ENCODE measurements around the gene HNRNPUL1.
"Not testable (repeated sequence)": the region's sequence is repeated elsewhere in the genome, so short reads cannot be mapped to it uniquely, and the experiment has no call there.

The HNRNPUL1 gene

DNA sequence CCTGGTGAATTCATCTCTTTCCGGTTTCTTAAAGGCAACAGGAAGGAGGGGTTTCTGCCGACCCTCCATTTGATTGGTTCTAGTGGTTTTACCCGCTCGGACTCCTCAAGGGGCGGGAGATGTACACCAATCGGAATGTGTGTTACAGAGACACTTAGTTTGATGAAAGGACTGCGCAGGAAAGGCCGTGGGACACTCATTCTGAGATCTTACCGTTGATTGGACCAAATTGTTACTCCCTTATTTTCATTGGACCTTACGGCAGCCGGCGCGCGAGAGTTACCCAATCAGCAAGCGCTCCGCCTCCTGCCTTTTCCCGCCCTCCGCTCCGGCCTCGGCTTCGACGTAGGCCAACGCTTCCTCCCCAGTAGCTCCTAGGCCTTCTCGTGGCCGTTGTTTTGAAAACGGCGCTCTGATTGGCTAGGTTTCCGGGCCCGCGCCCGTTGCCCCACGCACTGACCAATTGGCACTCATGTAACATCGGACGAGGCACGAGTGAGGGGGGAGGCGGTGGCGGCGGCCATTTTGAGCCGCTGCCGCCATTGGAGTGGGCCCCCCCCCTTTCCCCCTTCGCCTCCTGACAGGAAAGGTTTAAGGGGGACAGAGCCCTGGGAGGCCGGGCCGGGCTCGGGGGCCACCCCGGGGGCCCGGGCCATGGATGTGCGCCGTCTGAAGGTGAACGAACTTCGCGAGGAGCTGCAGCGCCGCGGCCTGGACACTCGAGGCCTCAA lies at the start of gene HNRNPUL1:
Gene HNRNPUL1, plus strand, starts transcription at position 523 of the 731 bp plus-strand sequence. Its CDS starts 132 bp downstream, at position 655.
- peak; percentile 98 to 99 for DNase-seq (ENCODE audit: low read depth in 2 of 2)

DNA sequence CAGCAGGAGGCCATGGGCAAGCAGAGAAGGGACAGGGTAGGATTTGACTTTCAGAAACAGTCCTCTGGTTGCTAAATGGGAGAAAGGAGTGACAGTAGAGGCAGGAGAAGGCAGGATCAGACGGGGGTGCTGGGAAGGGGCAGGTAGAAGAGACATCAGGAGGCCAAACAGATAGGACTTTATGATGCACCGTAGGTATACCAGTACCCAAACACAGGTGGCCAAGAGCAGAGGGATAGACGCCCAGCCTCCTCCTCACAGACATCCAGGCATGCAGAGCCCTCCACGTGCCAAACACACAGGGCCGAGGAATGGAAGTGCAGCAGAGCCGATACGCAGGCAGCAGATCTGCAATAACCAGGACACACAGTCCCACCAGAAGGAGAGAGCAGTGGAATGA lies 46.4 kb upstream of the HNRNPUL1 start:
- DNase-seq (ENCODE audit: low read depth in 2 of 2), result no peak

DNA sequence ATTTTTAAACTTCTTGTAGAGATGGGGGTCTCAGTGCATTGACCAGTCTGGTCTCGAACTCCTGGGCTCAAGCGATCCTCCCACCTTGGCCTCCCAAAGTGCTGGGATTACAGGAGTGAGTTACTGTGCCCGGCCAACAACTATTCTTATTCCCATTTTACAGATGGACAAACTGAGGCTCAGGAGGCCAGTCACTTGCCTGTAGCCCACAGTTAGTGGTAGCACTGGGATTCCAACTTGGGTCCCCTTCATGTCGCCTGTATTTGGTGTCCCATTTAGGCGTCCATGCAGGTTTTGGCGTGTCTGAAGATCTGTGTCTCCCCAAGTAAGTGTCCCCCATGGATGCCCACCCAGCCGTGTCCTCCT lies 45.9 kb upstream of the HNRNPUL1 start:
- DNase-seq (ENCODE audit: low read depth in 2 of 2), result no peak

DNA sequence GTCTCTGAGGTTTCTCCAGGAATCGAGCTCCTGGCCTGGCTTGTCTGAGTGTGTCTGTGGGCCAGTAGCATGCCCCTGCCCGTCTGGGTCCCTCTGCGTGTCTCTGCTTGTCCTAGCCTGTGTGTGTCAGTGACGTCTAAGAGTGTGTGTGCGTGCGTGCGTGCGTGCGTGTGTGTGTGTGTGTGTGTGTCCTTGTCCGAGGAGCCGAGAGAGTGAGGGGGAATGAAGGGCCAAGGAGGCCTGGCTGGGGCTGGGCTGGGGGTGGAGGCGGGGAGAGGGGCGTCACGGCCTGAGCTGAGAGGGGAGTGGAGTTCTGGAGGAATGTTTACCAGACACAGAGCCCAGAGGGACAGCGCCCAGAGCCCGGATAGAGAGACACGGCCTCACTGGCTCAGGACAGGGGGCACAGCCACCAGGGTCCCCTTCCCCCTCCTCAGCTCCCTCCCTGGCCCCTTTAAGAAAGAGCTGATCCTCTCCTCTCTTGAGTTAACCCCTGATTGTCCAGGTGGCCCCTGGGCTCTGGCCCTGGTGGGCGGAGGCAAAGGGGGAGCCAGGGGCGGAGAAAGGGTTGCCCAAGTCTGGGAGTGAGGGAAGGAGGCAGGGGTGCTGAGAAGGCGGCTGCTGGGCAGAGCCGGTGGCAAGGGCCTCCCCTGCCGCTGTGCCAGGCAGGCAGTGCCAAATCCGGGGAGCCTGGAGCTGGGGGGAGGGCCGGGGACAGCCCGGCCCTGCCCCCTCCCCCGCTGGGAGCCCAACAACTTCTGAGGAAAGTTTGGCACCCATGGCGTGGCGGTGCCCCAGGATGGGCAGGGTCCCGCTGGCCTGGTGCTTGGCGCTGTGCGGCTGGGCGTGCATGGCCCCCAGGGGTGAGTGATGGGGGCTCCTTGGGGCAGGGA lies 45.3 kb upstream of the HNRNPUL1 start, which contains the start of gene AXL:
Gene AXL, plus strand, starts transcription at position 609 of the 893 bp plus-strand sequence. Its CDS starts 170 bp downstream, at position 779.
- no peak for DNase-seq (ENCODE audit: low read depth in 2 of 2)

DNA sequence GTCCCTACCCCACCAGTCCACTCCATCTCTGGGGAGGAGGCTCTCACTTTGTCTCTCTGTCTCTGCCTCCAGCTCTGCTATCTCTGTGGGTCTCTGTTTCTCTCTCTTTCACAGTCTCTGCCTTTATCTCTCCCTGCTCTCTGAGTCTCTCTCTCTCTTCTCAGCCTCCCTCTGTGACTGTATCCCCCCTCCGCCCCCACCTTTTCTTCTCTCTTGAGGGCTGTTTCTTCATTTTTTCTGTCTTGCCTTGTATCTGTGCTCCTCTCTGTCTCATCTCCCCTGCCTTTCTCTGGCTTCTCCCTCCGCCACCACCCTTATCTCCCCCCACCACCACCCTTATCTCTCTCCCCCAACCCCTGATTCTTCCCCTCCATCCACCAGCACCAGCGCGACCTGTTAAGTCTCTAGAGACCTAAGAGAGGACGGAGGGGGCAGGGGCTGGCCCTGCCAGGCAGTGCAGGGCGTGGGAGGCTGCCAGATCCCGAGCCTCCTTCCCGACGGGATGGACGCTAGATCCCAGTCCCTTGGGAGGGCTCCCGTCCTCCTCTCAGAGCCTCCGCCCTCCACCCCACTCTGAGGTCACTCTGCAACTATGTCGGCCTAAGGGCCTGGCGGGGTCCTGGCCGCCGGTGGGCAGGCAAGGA lies 44.1 kb upstream of the HNRNPUL1 start:
- no peak for DNase-seq (ENCODE audit: low read depth in 2 of 2)

DNA sequence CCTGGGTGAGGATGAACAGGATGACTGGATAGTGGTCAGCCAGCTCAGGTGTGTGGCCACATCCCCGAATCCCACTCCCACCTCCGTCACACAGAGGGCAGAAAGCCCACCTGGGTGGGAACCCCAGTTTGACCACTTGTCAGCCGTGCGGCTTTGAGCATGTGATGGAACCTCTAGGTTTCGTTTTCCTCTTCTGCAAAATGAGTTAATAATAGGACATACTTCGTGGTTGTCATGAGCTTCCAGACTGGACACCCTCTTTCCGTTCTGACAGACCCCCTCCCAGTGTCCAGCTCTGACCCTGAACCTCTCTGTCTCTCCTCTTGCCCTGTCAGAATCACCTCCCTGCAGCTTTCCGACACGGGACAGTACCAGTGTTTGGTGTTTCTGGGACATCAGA lies 43.4 kb upstream of the HNRNPUL1 start:
- DNase-seq (ENCODE audit: low read depth in 2 of 2), result no peak

DNA sequence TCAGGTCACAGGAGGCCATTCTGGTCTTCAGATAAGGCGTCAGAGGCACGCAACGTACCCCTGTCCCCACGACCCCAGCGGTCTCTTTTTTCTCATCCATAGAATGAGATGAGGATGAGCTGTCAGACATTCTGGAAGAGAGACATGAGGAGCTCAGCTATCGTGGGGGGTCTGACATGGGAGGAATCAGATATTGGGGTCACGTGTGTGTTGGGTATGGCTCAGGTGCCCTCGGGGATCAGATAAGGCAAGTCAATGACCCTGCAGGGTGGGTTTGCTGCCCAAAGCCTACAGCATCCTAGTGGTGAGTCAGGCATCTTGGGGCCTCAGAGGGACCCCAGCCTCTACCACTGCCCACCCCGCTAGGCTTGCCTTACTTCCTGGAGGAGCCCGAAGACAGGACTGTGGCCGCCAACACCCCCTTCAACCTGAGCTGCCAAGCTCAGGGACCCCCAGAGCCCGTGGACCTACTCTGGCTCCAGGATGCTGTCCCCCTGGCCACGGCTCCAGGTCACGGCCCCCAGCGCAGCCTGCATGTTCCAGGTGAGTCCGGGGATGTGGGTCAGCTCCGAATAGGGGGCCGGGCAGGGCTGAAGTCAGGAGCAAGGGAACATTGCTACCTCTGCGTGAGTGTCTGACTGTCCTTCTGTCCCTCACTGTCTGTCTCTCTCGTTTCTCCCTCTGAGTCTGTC lies 42.5 kb upstream of the HNRNPUL1 start:
- DNase-seq (ENCODE audit: low read depth in 2 of 2), result no peak

DNA sequence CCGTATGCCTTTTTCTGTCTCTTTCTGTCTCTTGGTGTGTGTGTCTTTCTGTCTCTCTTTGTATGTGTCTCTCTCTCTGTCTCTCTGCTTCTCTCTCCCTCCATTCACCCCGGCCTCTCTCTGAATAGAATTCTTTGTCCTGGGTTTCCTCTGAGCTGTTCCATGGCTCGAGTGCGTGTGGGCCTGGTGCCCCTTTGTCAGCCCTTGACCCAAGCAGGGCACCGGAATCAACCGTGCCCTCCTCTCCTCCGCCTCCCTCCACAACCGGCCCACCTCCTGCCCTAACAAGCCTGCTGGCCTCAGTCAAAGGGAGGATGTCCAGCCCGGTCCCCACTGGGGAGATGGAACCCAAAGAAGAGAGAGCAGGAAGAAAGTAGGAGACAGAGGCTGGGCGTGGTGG lies 41.9 kb upstream of the HNRNPUL1 start:
- DNase-seq (ENCODE audit: low read depth in 2 of 2), result no peak

DNA sequence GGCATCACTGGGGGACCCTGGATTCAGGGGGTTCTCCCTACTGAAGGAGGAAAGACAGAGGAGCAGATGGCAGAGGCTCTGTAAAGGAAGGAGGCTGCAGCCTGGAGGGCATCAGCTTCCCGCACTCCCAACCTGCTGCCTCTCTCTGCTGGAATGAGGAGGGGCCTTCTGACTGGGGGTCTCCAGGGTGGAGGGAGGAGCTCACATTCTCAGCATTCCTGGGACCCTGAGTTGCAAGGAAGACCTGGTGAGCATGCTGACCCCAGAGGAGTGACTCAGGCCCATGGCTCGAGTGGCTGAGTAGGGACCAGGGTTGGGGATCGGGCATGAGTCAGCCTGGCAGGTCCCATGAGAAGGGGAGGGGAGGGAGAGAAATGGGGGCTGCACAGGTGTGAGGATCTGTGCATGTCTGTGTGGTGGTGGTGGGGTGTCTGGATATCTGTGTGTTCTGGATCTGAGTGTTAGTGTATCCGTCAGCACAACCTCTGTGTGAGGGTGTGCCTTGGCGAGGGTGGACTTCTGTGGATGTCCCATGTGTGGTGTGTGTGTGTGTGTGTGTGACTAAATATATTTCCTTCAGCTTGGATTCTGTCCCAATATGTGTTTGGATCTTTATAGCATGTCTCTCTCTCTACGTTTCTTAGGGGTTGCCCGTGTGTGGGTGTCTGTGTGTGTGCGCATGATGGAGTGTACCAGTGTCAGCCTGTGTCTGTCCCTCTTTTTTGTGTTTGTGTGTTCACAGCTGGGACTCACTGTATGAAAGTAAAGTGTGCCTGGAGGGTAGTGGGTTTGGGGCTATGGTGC lies 40.5 kb upstream of the HNRNPUL1 start:
- no peak for DNase-seq (ENCODE audit: low read depth in 2 of 2)

DNA sequence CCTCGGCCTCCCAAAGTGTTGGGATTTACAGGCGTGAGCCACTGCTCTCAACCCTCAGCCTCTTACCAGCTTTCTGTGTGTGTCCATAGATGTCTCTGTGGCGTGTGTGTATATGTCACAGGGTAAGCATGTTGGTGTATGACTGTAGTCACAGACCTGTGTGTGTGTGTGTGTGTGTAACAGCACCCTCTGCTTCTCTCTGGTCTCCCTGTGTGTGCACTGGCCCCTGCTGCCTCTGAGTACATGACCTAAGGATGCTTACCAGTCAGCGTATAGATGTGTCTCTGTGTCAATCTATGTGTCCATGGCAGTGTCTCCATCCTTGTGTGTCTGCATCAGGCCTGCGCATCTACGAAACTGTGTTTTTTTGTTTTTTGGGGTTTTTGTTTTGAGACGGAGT lies 39.5 kb upstream of the HNRNPUL1 start:
- DNase-seq (ENCODE audit: low read depth in 2 of 2), result no peak

DNA sequence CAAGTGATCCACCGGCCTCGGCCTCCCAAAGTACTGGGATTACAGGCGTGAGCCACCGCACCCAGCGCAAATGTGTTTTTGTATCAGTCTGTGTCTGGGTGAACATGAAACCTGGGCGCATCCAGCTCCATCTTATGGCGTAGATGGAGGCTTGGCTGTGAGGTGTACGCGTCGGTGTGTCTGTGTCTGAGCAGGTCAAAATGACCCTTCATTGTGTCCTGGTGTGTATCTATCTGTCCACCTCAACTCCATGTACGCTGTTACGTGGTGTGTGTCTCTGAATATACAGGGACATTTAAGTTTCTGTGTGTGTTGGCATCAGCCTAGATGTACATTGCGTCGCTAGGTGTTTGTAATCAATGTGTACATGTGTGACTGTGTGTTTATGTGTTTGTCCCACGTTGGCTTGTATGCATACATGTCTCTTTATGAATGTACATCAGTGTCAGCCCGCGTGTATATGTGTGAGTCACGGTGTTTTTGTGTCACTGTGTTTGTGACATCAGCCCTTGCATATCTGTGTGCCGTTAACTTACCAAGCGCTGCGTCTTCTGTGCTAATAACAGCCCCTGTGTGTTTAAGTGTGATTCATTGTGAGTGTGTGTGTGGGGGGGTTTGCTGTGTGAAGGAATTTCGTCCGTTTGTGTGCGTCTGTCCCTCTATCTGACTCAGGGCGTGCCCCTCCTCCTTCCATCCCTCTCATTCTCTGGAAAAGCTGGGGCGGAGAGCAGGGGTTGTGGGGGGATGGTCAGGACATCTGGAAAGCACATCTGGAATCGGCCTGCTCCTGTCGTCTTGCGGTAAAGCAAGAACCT lies 38.7 kb upstream of the HNRNPUL1 start:
- no peak for DNase-seq (ENCODE audit: low read depth in 2 of 2)

DNA sequence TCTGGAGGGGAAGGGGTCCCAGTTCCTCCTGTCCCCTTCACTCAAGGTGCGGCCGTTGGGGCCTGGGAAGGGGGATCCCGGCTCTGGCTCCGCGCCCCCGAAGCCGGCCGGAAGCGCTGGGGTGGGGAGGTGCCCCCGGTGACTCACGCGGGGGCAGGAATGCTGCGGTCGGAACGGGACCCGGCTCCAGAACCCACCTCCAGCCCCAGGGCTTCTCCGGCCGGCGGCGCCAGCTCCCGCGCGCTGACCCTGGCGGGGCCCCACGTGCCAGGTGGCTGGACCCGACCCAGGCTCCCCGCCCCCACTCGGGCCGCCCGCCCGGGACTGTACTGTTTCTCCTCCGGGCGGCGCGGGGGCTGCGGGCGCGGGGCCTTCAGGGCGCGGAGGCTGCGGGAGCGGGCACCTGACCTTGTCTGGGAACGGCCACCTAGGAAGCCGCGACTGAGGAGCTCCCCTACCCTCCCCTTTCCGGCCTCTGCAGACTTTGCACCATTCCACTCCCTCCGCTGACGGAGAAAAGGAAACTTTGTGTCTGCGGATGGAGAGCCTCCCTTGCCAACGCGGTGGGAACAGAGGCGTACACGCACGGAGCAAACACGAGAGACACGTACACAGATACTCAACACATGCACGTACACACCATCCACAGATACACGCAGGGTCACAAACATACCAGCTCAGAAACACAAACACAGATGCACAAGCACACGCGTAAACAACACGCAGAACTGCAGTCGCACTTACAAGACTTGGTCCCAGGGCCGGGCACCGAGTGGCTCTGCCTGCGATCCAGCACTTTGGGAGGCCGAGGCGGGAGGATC lies 37.9 kb upstream of the HNRNPUL1 start:
- peak in 1 of 2 donors; percentile 2 for DNase-seq (ENCODE audit: low read depth in 2 of 2)

DNA sequence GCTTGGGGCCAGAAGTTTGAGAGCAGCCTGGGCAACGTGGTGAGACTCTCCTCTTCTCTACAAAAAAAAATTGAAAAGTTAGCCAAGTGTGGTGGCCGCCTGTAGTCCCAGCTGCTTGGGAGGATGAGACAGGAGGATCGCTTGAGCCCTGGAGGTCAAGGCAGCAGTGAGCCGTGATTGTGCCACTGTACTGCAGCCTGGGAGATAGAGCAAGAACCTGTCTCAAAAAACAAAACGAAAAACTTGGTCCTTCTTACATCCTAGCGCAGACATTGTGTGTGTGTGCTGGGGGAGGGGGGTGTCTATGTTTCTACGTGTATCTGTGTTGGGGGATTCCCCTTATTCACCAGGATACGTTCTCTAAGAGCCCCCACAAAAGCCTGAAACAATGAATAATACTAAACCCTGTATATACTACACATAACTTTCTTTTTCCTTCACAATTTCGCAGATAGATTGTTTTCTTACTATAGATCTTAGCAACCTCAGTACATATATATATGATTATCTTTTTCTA lies 37.2 kb upstream of the HNRNPUL1 start:
- DNase-seq (ENCODE audit: low read depth in 2 of 2), result no peak

DNA sequence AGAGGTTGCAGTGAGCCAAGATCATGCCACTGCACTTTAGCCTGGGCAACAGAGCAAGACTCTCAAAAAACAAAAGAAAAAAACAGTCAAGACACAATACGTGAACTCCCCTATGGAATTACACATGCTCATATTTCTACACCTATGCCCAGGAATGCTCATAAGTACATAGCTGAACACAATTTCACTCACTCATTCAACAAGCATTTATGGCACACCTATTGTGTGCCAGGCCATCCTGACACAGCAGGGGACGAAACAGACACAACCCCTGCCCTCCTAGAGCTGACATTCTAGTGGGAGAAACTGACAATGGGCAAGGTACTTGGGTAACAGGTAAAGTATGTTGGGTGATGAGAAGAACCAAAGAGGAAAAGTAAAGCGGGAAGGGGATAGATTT lies 35.7 kb upstream of the HNRNPUL1 start:
- DNase-seq (ENCODE audit: low read depth in 2 of 2), result no peak

DNA sequence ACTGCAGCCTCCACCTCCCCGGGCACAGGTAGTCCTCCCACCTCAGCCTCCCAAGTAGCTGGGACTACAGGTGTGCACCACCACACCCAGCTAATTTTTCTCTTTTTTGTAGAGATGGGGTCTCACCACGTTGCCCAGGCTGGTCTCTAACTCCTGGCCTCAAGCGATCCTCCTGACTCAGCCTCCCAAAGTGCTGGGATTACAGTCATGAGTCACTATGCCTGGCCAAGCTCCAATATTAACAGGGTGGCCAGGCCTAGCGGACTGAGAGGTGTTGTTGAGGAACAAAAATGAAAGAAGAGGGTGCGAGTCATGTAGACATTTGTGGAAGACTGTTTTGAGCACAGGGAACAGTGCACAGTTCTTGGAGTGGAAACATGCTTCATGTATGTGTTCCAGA lies 34.8 kb upstream of the HNRNPUL1 start:
- not testable (repeated sequence) for DNase-seq (ENCODE audit: low read depth in 2 of 2)

DNA sequence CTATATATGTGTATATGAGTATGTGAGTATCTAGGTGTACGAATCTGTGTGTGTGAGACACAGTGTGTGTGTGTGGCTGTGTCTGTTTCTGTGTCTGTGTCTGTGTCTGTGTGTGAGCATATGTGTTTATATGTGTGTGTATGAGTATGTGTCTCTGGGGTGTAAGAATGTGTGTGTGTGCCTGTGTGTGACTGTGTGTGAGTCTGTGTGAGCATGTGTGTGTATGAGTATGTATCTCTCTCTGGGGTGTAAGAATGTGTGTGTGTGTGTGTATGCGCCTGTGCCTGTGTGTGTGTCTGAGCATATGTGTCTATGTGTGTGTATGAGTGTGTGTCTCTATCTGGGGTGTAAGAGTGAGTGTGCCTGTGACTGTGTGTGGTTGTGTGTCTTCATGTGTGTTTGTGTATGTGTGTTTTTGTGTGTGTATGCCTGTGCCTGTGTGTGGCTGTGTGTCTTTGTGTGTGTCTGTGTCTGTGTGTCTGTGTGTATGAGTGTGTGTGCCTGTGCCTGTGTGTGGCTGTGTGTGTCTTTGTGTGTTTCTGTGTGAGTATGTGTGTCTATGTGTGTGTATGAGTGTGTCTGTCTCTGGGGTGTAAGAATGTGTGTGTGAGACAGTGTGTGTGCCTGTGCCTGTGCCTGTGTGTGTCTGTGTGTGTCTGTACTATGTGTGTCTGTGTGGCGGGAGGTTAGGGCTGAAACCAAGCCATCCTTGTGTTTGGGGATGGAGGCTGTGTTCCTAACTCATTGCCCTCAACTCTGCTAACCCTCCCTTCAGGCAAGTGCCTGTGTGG lies 33.9 kb upstream of the HNRNPUL1 start:
- no peak for DNase-seq (ENCODE audit: low read depth in 2 of 2)

DNA sequence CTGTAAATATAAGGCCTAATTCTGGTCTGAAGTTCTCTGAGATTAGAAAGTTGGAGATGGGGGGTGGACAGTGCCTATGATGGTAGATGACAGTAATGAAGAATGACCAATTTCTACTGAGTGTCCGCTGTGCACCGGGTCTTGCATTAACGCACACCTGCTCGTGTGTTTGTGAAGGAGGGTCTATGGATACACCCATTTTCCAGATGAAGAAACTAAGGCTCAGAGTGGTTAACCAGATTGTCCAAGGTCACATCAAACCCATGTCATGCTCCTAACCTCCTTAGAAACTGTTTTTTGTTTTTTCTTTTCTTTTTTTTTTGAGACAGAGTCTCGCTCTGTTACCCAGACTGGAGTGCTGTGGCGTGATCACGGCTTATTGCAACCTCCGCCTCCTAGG lies 31.5 kb upstream of the HNRNPUL1 start:
- DNase-seq (ENCODE audit: low read depth in 2 of 2), result no peak

DNA sequence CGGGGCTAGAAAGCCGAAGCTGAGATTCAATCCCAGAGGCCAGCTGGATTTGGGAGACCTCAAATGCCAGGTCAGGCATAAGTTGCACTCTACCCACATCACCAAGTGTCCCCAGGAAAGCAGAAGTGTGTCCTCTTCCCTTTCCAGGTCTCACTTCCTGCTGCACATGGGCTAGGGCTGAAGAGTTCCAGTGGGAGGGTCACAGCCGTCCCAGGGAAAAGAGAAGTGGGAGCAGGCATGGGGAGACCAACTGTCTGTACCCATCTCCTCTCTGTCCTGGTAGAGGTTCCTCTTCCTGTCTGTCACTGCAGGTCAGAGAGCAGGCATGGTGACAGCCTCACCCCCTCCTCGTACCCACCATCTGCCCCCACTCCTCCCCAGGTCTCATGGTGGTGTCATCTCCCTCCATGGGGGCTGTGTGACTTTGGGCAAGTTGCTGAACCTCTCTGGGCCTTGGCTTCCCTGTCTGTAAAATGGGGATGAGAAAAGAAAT lies 30.4 kb upstream of the HNRNPUL1 start:
- no peak for DNase-seq (ENCODE audit: low read depth in 2 of 2)
